ENCODE measurements around the gene SRXN1. TPM values are rescaled to one million over a fixed set of nuclear protein-coding genes. Genes with fewer than 3 reads are reported as not detected.

SRXN1 gene
- total RNA-seq, 3 donors from 2014 or later: 28.5 to 39.8 (median 38.5) TPM

- H3K4me3 Mint-ChIP-seq: no peak overlapping the region
- H3K27me3 Mint-ChIP-seq (ENCODE audit: low read depth): peaks cover 66% of the 10 kb centered on the region
- no peaks in the 10 kb centered on the region for H3K9me3 Mint-ChIP-seq
Observed at GRCh38 chr20:668050-668449, 15.1 kb upstream of the SRXN1 start.

GRCh38 chr20:667351-668034, 14.5 kb upstream of the SRXN1 start:
- H3K4me1 Mint-ChIP-seq (ENCODE audit: low read depth): peaks cover 3% of the 10 kb centered on the region
- ATAC-seq (peak in 1 of 2 donors; percentile 42), DNase-seq (peak; percentile 57)
- no peaks in the 10 kb centered on the region for H3K36me3 Mint-ChIP-seq (ENCODE audit: insufficient read depth)
- H3K4me3 Mint-ChIP-seq: no peak overlapping the region
- H3K27me3 Mint-ChIP-seq (ENCODE audit: low read depth): peaks cover 67% of the 10 kb centered on the region
- no peaks in the 10 kb centered on the region for H3K9me3 Mint-ChIP-seq

More at GRCh38 chr20:668050-668449, 15.1 kb upstream of the SRXN1 start:
- DNase-seq (no peak), ATAC-seq (no peak)
- Mint-ChIP-seq H3K4me1 (ENCODE audit: low read depth) (peaks cover 2% of the 10 kb centered on the region), H3K36me3 (ENCODE audit: insufficient read depth) (no peaks in the 10 kb centered on the region)

- H3K27me3 Mint-ChIP-seq (ENCODE audit: low read depth): peaks cover 67% of the 10 kb centered on the region
- no peak for ATAC-seq
Observed at GRCh38 chr20:666877-667276, 13.9 kb upstream of the SRXN1 start.

GRCh38 chr20:665276-665675, 12.3 kb upstream of the SRXN1 start:
- Mint-ChIP-seq H3K9me3 (no peaks in the 10 kb centered on the region), H3K36me3 (ENCODE audit: insufficient read depth) (no peaks in the 10 kb centered on the region), H3K4me3 (no peak overlapping the region), H3K27me3 (ENCODE audit: low read depth) (peaks cover 65% of the 10 kb centered on the region), H3K4me1 (ENCODE audit: low read depth) (peaks cover 3% of the 10 kb centered on the region)
- no peak for ATAC-seq
- no peak for DNase-seq

More at GRCh38 chr20:666877-667276, 13.9 kb upstream of the SRXN1 start:
- DNase-seq: no peak
- H3K4me3 Mint-ChIP-seq: no peak overlapping the region
- no peaks in the 10 kb centered on the region for H3K9me3 Mint-ChIP-seq
- H3K4me1 Mint-ChIP-seq (ENCODE audit: low read depth): peaks cover 3% of the 10 kb centered on the region
- no peaks in the 10 kb centered on the region for H3K36me3 Mint-ChIP-seq (ENCODE audit: insufficient read depth)

GRCh38 chr20:664576-664975, 11.6 kb upstream of the SRXN1 start:
- Mint-ChIP-seq H3K4me1 (ENCODE audit: low read depth) (peaks cover 3% of the 10 kb centered on the region), H3K36me3 (ENCODE audit: insufficient read depth) (no peaks in the 10 kb centered on the region), H3K4me3 (no peak overlapping the region), H3K9me3 (no peaks in the 10 kb centered on the region), H3K27me3 (ENCODE audit: low read depth) (peaks cover 71% of the 10 kb centered on the region)
- ATAC-seq (no peak), DNase-seq (no peak)

GRCh38 chr20:664151-664550, 11.2 kb upstream of the SRXN1 start:
- DNase-seq (no peak), ATAC-seq (no peak)
- H3K9me3 Mint-ChIP-seq: no peaks in the 10 kb centered on the region
- no peaks in the 10 kb centered on the region for H3K36me3 Mint-ChIP-seq (ENCODE audit: insufficient read depth)
- peaks cover 3% of the 10 kb centered on the region for H3K4me1 Mint-ChIP-seq (ENCODE audit: low read depth)
- peaks cover 75% of the 10 kb centered on the region for H3K27me3 Mint-ChIP-seq (ENCODE audit: low read depth)
- no peak overlapping the region for H3K4me3 Mint-ChIP-seq

GRCh38 chr20:663315-664090, 10.5 kb upstream of the SRXN1 start:
- H3K36me3 Mint-ChIP-seq (ENCODE audit: insufficient read depth): no peaks in the 10 kb centered on the region
- peaks cover 76% of the 10 kb centered on the region for H3K27me3 Mint-ChIP-seq (ENCODE audit: low read depth)
- no peak overlapping the region for H3K4me3 Mint-ChIP-seq
- peaks cover 3% of the 10 kb centered on the region for H3K4me1 Mint-ChIP-seq (ENCODE audit: low read depth)
- H3K9me3 Mint-ChIP-seq: no peaks in the 10 kb centered on the region
- ATAC-seq (peak; percentile 42), DNase-seq (no peak)

GRCh38 chr20:662277-663192, 9.5 kb upstream of the SRXN1 start:
- DNase-seq: no peak
- Mint-ChIP-seq H3K4me1 (ENCODE audit: low read depth) (peaks cover 3% of the 10 kb centered on the region), H3K4me3 (no peak overlapping the region), H3K36me3 (ENCODE audit: insufficient read depth) (no peaks in the 10 kb centered on the region), H3K9me3 (no peaks in the 10 kb centered on the region), H3K27me3 (ENCODE audit: low read depth) (peaks cover 74% of the 10 kb centered on the region)
- no peak for ATAC-seq

- DNase-seq (no peak), ATAC-seq (no peak)
- H3K27me3 Mint-ChIP-seq (ENCODE audit: low read depth): peaks cover 70% of the 10 kb centered on the region
- no peak overlapping the region for H3K4me3 Mint-ChIP-seq
- H3K36me3 Mint-ChIP-seq (ENCODE audit: insufficient read depth): no peaks in the 10 kb centered on the region
- peaks cover 3% of the 10 kb centered on the region for H3K4me1 Mint-ChIP-seq (ENCODE audit: low read depth)
- H3K9me3 Mint-ChIP-seq: no peaks in the 10 kb centered on the region
Observed at GRCh38 chr20:661474-662270, 8.7 kb upstream of the SRXN1 start.

- H3K27me3 Mint-ChIP-seq (ENCODE audit: low read depth): peaks cover 48% of the 10 kb centered on the region
- no peaks in the 10 kb centered on the region for H3K36me3 Mint-ChIP-seq (ENCODE audit: insufficient read depth)
- no peak for ATAC-seq
Observed at GRCh38 chr20:658731-659291, 5.8 kb upstream of the SRXN1 start.

GRCh38 chr20:658202-658601, 5.2 kb upstream of the SRXN1 start:
- H3K9me3 Mint-ChIP-seq: no peaks in the 10 kb centered on the region
- no peak overlapping the region for H3K4me3 Mint-ChIP-seq
- H3K36me3 Mint-ChIP-seq (ENCODE audit: insufficient read depth): no peaks in the 10 kb centered on the region
- DNase-seq (no peak), ATAC-seq (no peak)
- H3K27me3 Mint-ChIP-seq (ENCODE audit: low read depth): peaks cover 46% of the 10 kb centered on the region
- H3K4me1 Mint-ChIP-seq (ENCODE audit: low read depth): peaks cover 13% of the 10 kb centered on the region

More at GRCh38 chr20:658731-659291, 5.8 kb upstream of the SRXN1 start:
- Mint-ChIP-seq H3K4me3 (no peak overlapping the region), H3K9me3 (no peaks in the 10 kb centered on the region), H3K4me1 (ENCODE audit: low read depth) (peaks cover 10% of the 10 kb centered on the region)
- no peak for DNase-seq

GRCh38 chr20:655726-656624, 3.0 kb upstream of the SRXN1 start:
- Mint-ChIP-seq H3K4me1 (ENCODE audit: low read depth) (peaks cover 23% of the 10 kb centered on the region), H3K27me3 (ENCODE audit: low read depth) (peaks cover 28% of the 10 kb centered on the region), H3K4me3 (peak overlapping the region; percentile 21), H3K36me3 (ENCODE audit: insufficient read depth) (no peaks in the 10 kb centered on the region), H3K9me3 (no peaks in the 10 kb centered on the region)
- ATAC-seq (no peak), DNase-seq (no peak)

GRCh38 chr20:654417-654750, 1.4 kb upstream of the SRXN1 start:
- peak overlapping the region; percentile 81 for H3K4me3 Mint-ChIP-seq
- no peaks in the 10 kb centered on the region for H3K9me3 Mint-ChIP-seq
- H3K4me1 Mint-ChIP-seq (ENCODE audit: low read depth): peaks cover 30% of the 10 kb centered on the region
- H3K36me3 Mint-ChIP-seq (ENCODE audit: insufficient read depth): peaks cover 7% of the 10 kb centered on the region
- ATAC-seq: no peak
- peaks cover 16% of the 10 kb centered on the region for H3K27me3 Mint-ChIP-seq (ENCODE audit: low read depth)
- no peak for DNase-seq

Measured in activated T-cell treated with anti-CD3 and anti-CD28 coated beads, Interleukin-2, amount 50 U/mL, for 4 hours (primary cell).